Right lobe of liver (tissue), 4 donors: ENCODE measurements around the gene GRB2.

Experiments used
- CTCF ChIP-seq, 4 donors: fragments of 200-600 bp in 3 of 4; fragments of 450-650 bp in 1 of 4; IDR thresholded peaks; one replicate each; pipeline versions ENCODE4 v1.5.1 to v1.8.0; 2016 to 2022; ENCODE audit warnings: antibody characterized with exemption in 4 of 4, mild to moderate bottlenecking in 2 of 4
- POLR2A ChIP-seq: fragments of 450-650 bp; IDR thresholded peaks from one replicate; pipeline ENCODE4 v1.6.1; 2017; ENCODE audit warnings: antibody characterized with exemption, mild to moderate bottlenecking
- donor health status: DM: no; HTN: no; CAD: no.
- donor health status: DM: no; HTN: no; CAD: no.
- donor health status: DM: no; HTN: yes; CAD: no.

GRCh38 chr17:75365009-75365930 lies 40.2 kb downstream of the GRB2 start:
- TF ChIP-seq CTCF (IDR thresholded peaks at IDR 0.05) (no peak), POLR2A (no peak)
